ENCODE results near the gene IL13RA2.

DNA sequence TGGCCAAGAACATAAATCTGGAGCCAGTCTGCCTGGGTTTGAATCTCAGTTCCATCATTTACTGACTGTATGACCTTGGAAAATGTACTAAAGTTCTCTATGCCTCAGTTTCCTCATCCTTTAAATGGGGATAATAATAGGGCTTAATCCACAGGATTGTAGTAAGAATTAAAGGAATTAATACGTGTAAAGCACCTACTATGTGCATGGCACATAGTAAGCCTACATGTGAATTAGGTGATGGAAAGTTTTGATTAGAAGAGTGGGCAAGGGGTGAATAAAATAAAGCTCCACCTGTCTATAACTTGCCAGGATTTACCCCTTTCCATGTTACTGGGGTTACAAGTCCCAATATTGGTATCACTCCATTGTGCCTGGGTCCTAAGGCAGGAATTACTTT lies 35.8 kb upstream of the IL13RA2 start:
- TF ChIP-seq, protein P1, sequence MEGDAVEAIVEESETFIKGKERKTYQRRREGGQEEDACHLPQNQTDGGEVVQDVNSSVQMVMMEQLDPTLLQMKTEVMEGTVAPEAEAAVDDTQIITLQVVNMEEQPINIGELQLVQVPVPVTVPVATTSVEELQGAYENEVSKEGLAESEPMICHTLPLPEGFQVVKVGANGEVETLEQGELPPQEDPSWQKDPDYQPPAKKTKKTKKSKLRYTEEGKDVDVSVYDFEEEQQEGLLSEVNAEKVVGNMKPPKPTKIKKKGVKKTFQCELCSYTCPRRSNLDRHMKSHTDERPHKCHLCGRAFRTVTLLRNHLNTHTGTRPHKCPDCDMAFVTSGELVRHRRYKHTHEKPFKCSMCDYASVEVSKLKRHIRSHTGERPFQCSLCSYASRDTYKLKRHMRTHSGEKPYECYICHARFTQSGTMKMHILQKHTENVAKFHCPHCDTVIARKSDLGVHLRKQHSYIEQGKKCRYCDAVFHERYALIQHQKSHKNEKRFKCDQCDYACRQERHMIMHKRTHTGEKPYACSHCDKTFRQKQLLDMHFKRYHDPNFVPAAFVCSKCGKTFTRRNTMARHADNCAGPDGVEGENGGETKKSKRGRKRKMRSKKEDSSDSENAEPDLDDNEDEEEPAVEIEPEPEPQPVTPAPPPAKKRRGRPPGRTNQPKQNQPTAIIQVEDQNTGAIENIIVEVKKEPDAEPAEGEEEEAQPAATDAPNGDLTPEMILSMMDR (IDR thresholded peaks at IDR 0.05): no peak
- TF ChIP-seq POLR2A (IDR thresholded peaks at IDR 0.05): no peak
